ENCODE measurements around the gene OOSP1.

- TF ChIP-seq, protein P1, sequence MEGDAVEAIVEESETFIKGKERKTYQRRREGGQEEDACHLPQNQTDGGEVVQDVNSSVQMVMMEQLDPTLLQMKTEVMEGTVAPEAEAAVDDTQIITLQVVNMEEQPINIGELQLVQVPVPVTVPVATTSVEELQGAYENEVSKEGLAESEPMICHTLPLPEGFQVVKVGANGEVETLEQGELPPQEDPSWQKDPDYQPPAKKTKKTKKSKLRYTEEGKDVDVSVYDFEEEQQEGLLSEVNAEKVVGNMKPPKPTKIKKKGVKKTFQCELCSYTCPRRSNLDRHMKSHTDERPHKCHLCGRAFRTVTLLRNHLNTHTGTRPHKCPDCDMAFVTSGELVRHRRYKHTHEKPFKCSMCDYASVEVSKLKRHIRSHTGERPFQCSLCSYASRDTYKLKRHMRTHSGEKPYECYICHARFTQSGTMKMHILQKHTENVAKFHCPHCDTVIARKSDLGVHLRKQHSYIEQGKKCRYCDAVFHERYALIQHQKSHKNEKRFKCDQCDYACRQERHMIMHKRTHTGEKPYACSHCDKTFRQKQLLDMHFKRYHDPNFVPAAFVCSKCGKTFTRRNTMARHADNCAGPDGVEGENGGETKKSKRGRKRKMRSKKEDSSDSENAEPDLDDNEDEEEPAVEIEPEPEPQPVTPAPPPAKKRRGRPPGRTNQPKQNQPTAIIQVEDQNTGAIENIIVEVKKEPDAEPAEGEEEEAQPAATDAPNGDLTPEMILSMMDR (IDR thresholded peaks at IDR 0.05) = no peak
- no peak for TF ChIP-seq POLR2AphosphoS5 (IDR thresholded peaks at IDR 0.05; ENCODE audit: insufficient read depth in 1 of 2, low read depth in 1 of 2)
These were observed 43.0 kb downstream of the OOSP1 start for GRCh38 chr11:59981106-59981770.

All from vagina (tissue), 2 donors.